AG04449 (cell line): ENCODE data around the gene LDLRAD3.

Experiments used
- CTCF ChIA-PET: fragments of 350-600 bp; formaldehyde crosslinking; extraction: SDS; loops from one replicate; lab custom pipeline; 2021; ENCODE audit warnings: antibody characterized with exemption; lab: Yijun Ruan, JAX
- POLR2A ChIA-PET: fragments of 400-600, 350-600 bp; formaldehyde crosslinking; extraction: SDS; loops from one replicate; lab custom pipeline; 2020; ENCODE audit warnings: antibody characterized with exemption, inconsistent platforms; lab: Yijun Ruan, JAX
- DNase-seq: peaks from one replicate; pipeline ENCODE4 v3.0.0-alpha.2; 2010; ENCODE audit warnings: low read depth, low spot score
- H3K4me3 ChIP-seq: 2 replicates; pipeline ENCODE4 v1.5.1; 2011; ENCODE audit warnings: low read depth, mild to moderate bottlenecking, control low read depth, low read length
- CTCF ChIP-seq: IDR thresholded peaks from one replicate; pipeline ENCODE4 v1.5.1; 2011; ENCODE audit warnings: mild to moderate bottlenecking, moderate library complexity, low read length, control low read depth, inconsistent platforms; ENCODE audit not compliant: insufficient read depth; ENCODE audit errors: missing control alignments

The LDLRAD3 gene

GRCh38 chr11:35983981-35984380, 40.1 kb downstream of the LDLRAD3 start:
- no peak for TF ChIP-seq CTCF
- DNase-seq = no peak
- CTCF ChIA-PET = interaction anchor here (1.7 kb wide), 1 partner anchor 162 kb away, joined by 6 read pairs; no protein-coding TSS in a partner anchor
- POLR2A ChIA-PET = no interaction called here
- H3K4me3 ChIP-seq = no peak overlapping the region

DNA sequence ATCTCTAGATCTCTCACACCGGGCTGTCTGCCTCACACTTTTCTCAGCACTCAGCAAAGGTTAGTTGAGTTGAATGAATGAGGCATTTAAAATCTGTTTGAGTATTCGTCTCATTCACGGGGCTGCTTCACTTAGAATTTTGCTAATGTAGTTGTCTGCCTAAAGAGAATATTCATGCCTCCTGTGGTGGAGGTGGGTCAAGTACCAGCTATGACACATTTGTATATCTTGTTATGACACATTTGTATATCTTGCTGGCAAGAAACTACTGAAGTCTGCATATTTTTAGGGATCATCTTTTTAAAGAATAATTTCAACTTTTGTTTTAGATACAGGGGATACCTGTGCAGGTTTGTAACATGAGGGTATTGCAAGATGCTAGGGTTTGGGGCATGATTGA, 43.1 kb downstream of the LDLRAD3 start:
- POLR2A ChIA-PET = interaction anchor here (0.6 kb wide), 1 partner anchor 42 kb away, joined by 3 read pairs; no protein-coding TSS in a partner anchor
- TF ChIP-seq CTCF = no peak
- CTCF ChIA-PET = no interaction called here
- H3K4me3 ChIP-seq = no peak overlapping the region
- DNase-seq = no peak

- TF ChIP-seq CTCF = no peak
- no peak overlapping the region for H3K4me3 ChIP-seq
- ChIA-PET POLR2A (no interaction called here), CTCF (interaction anchor here (0.9 kb wide), 1 partner anchor 10 kb away, joined by 4 read pairs; no protein-coding TSS in a partner anchor)
- no peak for DNase-seq
Measured at GRCh38 chr11:35990170-35990569, 46.3 kb downstream of the LDLRAD3 start.

GRCh38 chr11:35990816-35991215, 47.0 kb downstream of the LDLRAD3 start:
- ChIA-PET CTCF (interaction anchor here (1.3 kb wide), 1 partner anchor 67 kb away, joined by 3 read pairs; no protein-coding TSS in a partner anchor), POLR2A (no interaction called here)
- no peak for DNase-seq
- no peak overlapping the region for H3K4me3 ChIP-seq
- TF ChIP-seq CTCF = no peak

- no peak for DNase-seq
- H3K4me3 ChIP-seq = no peak overlapping the region
- POLR2A ChIA-PET = no interaction called here
- CTCF ChIA-PET = no interaction called here
- no peak for TF ChIP-seq CTCF
Measured at GRCh38 chr11:35992548-35992947, 48.7 kb downstream of the LDLRAD3 start.

DNA sequence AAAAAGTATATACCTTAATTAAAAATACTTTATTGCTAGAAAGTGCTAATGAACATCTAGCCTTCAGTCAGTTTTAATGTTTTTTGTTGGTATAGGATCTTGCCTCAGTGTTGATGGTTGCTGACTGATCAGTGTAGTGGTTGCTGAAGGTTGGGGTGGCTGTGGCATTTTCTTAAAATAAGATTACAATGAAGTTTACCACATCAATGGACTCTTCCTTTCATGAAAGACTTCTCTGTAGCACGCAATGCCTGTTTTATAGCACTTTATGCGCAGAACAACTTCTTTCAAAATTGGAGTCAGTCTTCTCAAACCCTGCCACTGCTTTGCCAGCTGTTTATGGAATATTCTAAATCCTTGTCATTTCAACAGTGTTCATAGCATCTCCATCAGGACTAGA, 50.6 kb downstream of the LDLRAD3 start:
- H3K4me3 ChIP-seq = no peak overlapping the region
- no peak for DNase-seq
- CTCF ChIA-PET = interaction anchor here (1.1 kb wide), 1 partner anchor 46 kb away, joined by 3 read pairs; no protein-coding TSS in a partner anchor
- POLR2A ChIA-PET = no interaction called here
- no peak for TF ChIP-seq CTCF
